ENCODE results near the gene DYNLT1. TPM values are rescaled to one million over a fixed set of nuclear protein-coding genes. Genes with fewer than 3 reads are reported as not detected.
"Not testable (repeated sequence)": the region's sequence is repeated elsewhere in the genome, so short reads cannot be mapped to it uniquely, and the experiment has no call there.

DYNLT1 gene
- 109 and 164 TPM in 2 replicates for total RNA-seq

GRCh38 chr6:158644231-158645063 is at the start of gene DYNLT1:
Gene DYNLT1, minus strand, starts transcription at chr6:158644743. Its CDS starts 35 bp downstream, at chr6:158644708.
- DNase-seq (ENCODE audit: low read depth) = peak; percentile 91

GRCh38 chr6:158688860-158689259 is 44.3 kb upstream of the DYNLT1 start:
- DNase-seq (ENCODE audit: low read depth) = no peak

GRCh38 chr6:158687506-158687905 is 43.0 kb upstream of the DYNLT1 start:
- DNase-seq (ENCODE audit: low read depth) = no peak

GRCh38 chr6:158686791-158687381 is 42.3 kb upstream of the DYNLT1 start:
- no peak for DNase-seq (ENCODE audit: low read depth)

GRCh38 chr6:158686311-158686710 is 41.8 kb upstream of the DYNLT1 start:
- no peak for DNase-seq (ENCODE audit: low read depth)

- DNase-seq (ENCODE audit: low read depth) = no peak
Observed at GRCh38 chr6:158684745-158685324, 40.3 kb upstream of the DYNLT1 start.

- no peak for DNase-seq (ENCODE audit: low read depth)
Observed at GRCh38 chr6:158684311-158684710, 39.8 kb upstream of the DYNLT1 start.

GRCh38 chr6:158680481-158680880 is 35.9 kb upstream of the DYNLT1 start:
- DNase-seq (ENCODE audit: low read depth) = no peak

GRCh38 chr6:158680015-158680414 is 35.5 kb upstream of the DYNLT1 start:
- no peak for DNase-seq (ENCODE audit: low read depth)

- DNase-seq (ENCODE audit: low read depth) = no peak
Observed at GRCh38 chr6:158677906-158678578, 33.5 kb upstream of the DYNLT1 start.

GRCh38 chr6:158677094-158677493 is 32.6 kb upstream of the DYNLT1 start:
- not testable (repeated sequence) for DNase-seq (ENCODE audit: low read depth)

- no peak for DNase-seq (ENCODE audit: low read depth)
Observed at GRCh38 chr6:158674342-158675131, 30.0 kb upstream of the DYNLT1 start.

- DNase-seq (ENCODE audit: low read depth) = no peak
Observed at GRCh38 chr6:158672726-158673125, 28.2 kb upstream of the DYNLT1 start.

- not testable (repeated sequence) for DNase-seq (ENCODE audit: low read depth)
Observed at GRCh38 chr6:158672119-158672518, 27.6 kb upstream of the DYNLT1 start.

- peak; percentile 64 for DNase-seq (ENCODE audit: low read depth)
Observed at GRCh38 chr6:158669145-158670035, 24.8 kb upstream of the DYNLT1 start.

- DNase-seq (ENCODE audit: low read depth) = no peak
Observed at GRCh38 chr6:158668707-158669103, 24.2 kb upstream of the DYNLT1 start.

- DNase-seq (ENCODE audit: low read depth) = no peak
Observed at GRCh38 chr6:158667360-158667981, 22.9 kb upstream of the DYNLT1 start.

- DNase-seq (ENCODE audit: low read depth) = peak; percentile 71
Observed at GRCh38 chr6:158666628-158667359, 22.3 kb upstream of the DYNLT1 start.

GRCh38 chr6:158665332-158665731 is 20.8 kb upstream of the DYNLT1 start:
- no peak for DNase-seq (ENCODE audit: low read depth)
